HG03354 (cell line): ENCODE results near the gene ATP7B.
"Not testable (repeated sequence)": the region's sequence is repeated elsewhere in the genome, so short reads cannot be mapped to it uniquely, and the experiment has no call there.

ENCODE experiments used
- ATAC-seq: cut with Tn5 transposase; IDR thresholded peaks from one replicate; pipeline ENCODE4 v1.9.1; 2021; ENCODE audit warnings: mild to moderate bottlenecking; ENCODE audit not compliant: unreplicated experiment, poor library complexity, severe bottlenecking

Gene ATP7B

GRCh38 chr13:52009946-52010345 is 1.3 kb downstream of the ATP7B start:
- no peak for ATAC-seq

GRCh38 chr13:52006523-52007245 is 4.6 kb downstream of the ATP7B start:
- ATAC-seq: no peak

GRCh38 chr13:52005841-52006522 is 5.3 kb downstream of the ATP7B start:
- ATAC-seq: no peak

- no peak for ATAC-seq
Measured at GRCh38 chr13:52004511-52005170, 6.6 kb downstream of the ATP7B start.

DNA sequence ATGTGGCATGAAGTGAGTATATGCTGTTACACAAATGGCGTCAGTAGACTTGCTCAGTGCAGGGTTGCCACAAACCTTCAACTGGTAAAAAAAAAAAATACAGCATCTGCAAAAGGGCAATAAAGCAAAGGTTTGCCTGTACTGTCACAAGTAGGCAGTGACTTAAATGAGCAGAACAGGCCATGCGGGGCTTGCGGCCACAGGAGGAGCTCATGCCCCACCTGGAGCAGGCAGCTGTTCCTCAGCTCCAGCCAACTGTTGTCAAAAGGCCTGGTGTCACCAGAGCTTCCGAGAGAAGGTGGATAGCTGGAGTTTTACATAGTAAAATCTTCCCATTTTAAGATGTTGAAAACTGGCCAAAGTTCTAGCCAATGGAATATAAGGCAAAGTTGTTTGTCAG is 7.7 kb downstream of the ATP7B start:
- ATAC-seq: no peak

DNA sequence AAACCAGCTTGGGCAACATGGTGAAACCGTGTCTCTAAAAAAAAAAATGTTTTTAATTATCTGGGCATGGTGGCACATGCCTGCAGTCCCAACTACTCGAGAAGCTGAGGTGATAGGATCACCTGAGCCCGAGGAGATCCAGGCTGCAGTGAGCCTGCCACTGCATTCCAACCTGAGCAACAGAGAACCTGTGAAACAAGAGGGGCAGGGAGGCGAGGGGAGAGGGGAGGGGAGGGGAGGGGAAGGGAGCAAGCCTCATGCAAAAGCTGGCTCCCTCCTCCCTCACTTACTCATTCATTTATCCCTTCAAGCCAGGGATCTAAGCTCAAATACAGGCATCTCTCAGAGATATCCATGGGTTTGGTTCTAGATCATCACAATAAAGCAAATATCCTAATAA is 8.9 kb downstream of the ATP7B start:
- no peak for ATAC-seq

GRCh38 chr13:52001120-52001731 is 10.0 kb downstream of the ATP7B start:
- ATAC-seq: peak; percentile 88

- no peak for ATAC-seq
Measured at GRCh38 chr13:51999921-52000320, 11.3 kb downstream of the ATP7B start.

DNA sequence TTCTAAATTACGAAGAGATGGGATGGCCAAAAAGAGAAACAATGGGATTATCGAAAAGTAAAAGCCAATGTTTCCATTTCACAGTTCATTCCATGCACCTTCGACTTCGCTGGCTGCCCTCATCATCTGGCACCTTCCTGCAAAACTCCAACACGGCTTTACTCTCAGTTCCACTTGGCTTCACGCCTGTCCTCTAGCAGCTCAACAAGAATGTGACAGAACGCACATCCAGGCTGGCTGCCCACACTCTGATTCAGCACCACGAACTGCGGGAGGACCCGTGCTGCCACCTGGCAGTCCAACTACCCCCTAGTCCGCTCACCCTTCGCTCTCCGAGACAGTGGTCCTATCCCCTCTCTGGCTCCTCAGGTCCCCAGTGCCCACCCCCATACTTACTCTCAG is 11.7 kb downstream of the ATP7B start:
- ATAC-seq: no peak

DNA sequence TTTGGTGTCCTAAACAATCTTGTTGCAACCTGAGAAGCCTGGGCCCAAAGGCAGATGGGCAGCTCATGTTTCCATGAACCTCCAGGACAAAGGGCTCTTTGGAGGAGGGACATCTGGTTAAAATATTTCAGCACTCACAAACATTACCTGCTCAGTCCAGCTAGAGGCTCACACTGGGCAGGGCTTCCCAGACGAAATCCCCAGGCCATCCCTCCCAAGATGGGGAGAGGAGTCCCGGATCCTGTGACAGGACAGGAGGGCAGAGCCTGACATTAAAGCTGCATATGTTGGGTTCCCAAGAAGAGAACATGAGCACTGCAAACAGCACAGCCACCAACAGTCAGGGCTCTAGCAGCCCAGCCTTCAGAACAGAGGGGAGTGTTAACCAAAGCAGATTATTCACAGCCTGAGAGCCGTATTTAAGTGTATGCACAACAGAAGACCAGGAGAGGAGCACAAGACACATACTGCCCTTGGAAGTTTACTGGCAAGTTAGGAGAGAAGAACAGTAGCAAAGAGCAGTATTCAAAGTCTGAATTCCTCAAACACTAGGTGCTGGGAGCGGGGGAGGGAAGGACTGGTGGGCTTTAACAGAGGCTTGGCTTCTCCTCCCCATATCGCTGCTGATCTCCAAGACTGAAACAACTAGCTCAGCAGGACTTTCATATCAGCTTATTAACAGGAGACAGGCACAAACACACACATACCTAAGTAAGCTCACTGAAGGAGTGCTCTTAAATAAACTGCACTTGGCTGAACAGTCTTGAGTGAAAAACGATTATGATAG is 12.3 kb downstream of the ATP7B start:
- ATAC-seq: no peak

GRCh38 chr13:51997641-51998330 is 13.5 kb downstream of the ATP7B start:
- no peak for ATAC-seq

DNA sequence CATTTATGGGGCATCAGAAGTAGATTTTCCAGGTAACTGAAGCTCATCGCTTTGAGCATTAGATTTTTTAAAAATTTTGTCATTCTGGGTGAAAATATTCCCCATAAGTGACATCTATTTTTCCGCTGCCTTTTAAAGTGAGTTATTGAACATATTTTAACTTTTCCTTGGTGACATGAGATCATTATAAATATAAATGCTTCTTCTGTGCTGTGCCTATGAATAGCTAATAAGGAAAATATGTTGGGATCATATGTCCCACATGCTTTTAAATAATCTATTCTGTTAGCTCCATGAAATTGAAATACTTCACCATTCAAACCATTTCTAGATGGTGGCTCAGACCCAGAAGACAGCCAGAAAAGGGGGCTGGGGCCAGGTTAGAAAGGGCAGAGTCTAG is 14.1 kb downstream of the ATP7B start:
- ATAC-seq: no peak

- no peak for ATAC-seq
Measured at GRCh38 chr13:51996641-51997040, 14.6 kb downstream of the ATP7B start.

DNA sequence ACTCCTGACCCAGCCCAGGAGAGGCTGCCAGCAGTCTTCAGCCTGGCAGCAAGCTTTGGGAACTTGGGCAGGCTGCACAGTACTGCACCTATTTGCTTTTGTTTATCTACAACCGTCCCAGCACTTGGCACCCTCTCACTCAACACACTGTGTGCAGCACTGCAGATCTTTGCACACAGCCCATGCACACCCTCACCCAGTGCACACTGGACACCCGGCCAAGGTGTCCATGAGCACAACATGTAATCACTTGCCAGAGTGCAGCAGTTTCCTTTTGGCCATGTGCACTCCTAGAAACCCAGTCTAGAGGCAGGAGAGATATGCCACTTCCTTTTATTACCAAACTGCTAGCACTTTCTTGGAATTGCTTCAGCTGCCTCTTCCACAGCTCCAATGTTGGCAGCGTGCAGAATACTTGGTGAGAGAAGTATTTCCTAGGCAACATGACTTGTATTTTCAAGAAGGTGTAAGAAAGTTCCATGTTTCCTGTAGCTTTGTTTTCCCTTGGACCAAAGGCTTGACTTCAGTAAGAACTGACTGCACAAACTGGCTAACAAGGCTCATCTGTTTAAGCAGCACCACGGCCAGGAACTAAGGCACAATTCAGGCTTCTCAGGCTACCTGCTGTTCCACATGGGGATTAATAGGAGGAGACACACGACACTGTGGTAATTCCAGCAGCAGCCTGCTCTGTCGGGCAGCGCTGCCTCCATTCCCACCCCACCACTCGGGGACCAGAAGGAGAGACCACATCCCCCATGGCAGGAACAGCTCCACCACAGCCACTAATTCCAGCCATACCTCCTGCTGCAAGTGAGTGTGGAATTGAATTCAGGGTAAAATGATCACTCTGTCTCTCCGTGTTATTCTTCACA is 15.3 kb downstream of the ATP7B start:
- ATAC-seq: no peak

GRCh38 chr13:51993713-51994112 is 17.5 kb downstream of the ATP7B start:
- ATAC-seq: no peak

- no peak for ATAC-seq
Measured at GRCh38 chr13:51988988-51989618, 22.1 kb downstream of the ATP7B start.

DNA sequence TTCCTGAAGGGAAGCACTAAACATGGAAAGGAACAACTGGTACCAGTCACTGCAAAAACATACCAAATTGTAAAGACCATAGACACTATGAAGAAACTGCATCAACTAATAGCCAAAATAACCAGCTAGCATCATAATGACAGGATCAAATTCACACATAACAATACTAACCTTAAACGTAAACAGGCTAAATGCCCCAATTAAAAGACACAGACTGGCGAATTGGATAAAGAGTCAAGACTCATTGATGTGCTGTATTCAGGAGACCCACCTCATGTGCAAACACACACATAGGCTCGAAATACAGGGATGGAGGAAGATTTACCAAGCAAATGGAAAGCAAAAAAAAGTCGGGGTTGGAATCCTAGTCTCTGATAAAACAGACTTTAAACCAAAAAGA is 26.3 kb downstream of the ATP7B start:
- ATAC-seq: not testable (repeated sequence)

DNA sequence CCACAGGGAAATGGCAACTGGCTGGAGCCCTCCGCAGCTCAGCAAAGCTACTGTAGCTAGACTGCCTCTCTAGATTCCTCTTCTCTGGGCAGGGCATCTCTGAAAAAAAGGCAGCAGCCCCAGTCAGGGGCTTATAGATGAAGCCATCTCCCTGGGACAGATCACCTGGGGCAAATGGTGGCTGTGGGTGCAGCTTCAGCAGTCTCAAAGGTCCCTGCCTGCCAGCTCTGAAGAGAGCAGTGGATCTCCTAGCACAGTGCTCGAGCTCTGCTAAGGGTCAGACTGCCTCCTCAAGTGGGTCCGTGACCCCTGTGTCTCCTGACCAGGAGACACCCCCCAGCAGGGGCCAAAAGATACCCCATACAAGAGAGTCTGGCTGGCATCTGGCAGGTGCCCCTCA is 28.0 kb downstream of the ATP7B start:
- not testable (repeated sequence) for ATAC-seq
